Activated B cell treated with CpG ODN at 0.5 μM for 24 hours (primary cell): ENCODE results near the gene PTRHD1. TPM values are rescaled to one million over a fixed set of nuclear protein-coding genes. Genes with fewer than 3 reads are reported as not detected.

Experiments
- ATAC-seq: fragments of 200-7000 bp; cut with Tn5 transposase; one replicate; pipeline ENCODE4 v1.10.0; 2021; ENCODE audit warnings: low read depth, mild to moderate bottlenecking, moderate library complexity
- CTCF ChIA-PET: fragments of 350-600 bp; sonication (Branson Sonifier 250); formaldehyde crosslinking; loops from one replicate; lab custom pipeline; 2021; ENCODE audit warnings: antibody characterized with exemption; lab: Charles Lee
- POLR2A ChIA-PET: fragments of 350-600 bp; sonication (Branson Sonifier 250); formaldehyde crosslinking; loops from one replicate; lab custom pipeline; 2021; ENCODE audit warnings: antibody characterized with exemption; lab: Charles Lee
- DNase-seq: peaks from one replicate; pipeline ENCODE4 v3.0.0; 2022
- H3K27ac Mint-ChIP-seq: one replicate; pipeline ENCODE4 v1.8.0; 2020; ENCODE audit warnings: mixed read lengths
- H3K27me3 Mint-ChIP-seq: one replicate; pipeline ENCODE4 v1.8.0; 2021; ENCODE audit warnings: mixed read lengths
- H3K36me3 Mint-ChIP-seq: one replicate; pipeline ENCODE4 v1.8.0; 2021; ENCODE audit warnings: low read depth, mixed read lengths
- H3K4me1 Mint-ChIP-seq: one replicate; pipeline ENCODE4 v1.8.0; 2021; ENCODE audit warnings: mixed read lengths
- H3K4me3 Mint-ChIP-seq: one replicate; pipeline ENCODE4 v1.8.0; 2020; ENCODE audit warnings: mild to moderate bottlenecking, mixed read lengths
- H3K9me3 Mint-ChIP-seq: one replicate; pipeline ENCODE4 v1.8.0; 2020; ENCODE audit warnings: mixed read lengths
- intact Hi-C: fragments of 100-400 bp; cut with micrococcal nuclease; formaldehyde crosslinking; loops from one replicate; pipeline ENCODE4 v1.15.1; 2024
- total RNA-seq: library from RNA; stranded (reverse); gene quantifications from 2 replicates; pipeline ENCODE4 v1.2.3, GENCODE V29; 2022
- TF ChIP-seq, protein P1 (sequence below): fragments of 200-600 bp; IDR thresholded peaks from one replicate; pipeline ENCODE4 v1.8.0; 2022; ENCODE audit warnings: antibody characterized with exemption, mild to moderate bottlenecking

Gene PTRHD1
- total RNA-seq, 1 donor from 2014 or later, result 41.1 TPM

DNA sequence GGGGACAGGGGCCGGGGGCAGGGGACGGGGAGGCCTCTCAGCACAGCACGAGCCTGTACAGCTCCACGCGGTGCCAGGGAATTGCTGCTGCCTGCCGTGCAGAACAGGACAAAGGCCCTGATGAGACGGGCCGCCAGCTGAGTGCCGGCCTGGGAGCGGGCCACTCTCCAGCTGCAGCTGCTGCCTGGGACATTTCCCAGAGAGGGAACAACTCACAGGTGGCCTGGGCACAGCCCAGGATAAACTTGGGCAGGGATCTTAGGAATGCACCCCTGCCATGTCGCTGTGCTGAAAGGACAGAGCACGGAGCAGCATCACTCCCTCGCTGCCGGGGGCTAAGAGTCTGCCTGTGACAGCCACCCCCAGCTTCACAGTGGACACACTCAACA, 38.9 kb upstream of the PTRHD1 start:
- ChIA-PET CTCF (interaction anchor here (1.4 kb wide), 1 partner anchor 410 kb away, joined by 3 read pairs; no protein-coding TSS in a partner anchor), POLR2A (no interaction called here)
- no peak for DNase-seq
- no peaks in the 10 kb centered on the region for H3K4me1 Mint-ChIP-seq
- H3K36me3 Mint-ChIP-seq, result peaks cover 72% of the 10 kb centered on the region
- H3K9me3 Mint-ChIP-seq, result no peaks in the 10 kb centered on the region
- intact Hi-C loops, result no loop called here
- no peaks in the 10 kb centered on the region for H3K27me3 Mint-ChIP-seq
- TF ChIP-seq, protein P1, sequence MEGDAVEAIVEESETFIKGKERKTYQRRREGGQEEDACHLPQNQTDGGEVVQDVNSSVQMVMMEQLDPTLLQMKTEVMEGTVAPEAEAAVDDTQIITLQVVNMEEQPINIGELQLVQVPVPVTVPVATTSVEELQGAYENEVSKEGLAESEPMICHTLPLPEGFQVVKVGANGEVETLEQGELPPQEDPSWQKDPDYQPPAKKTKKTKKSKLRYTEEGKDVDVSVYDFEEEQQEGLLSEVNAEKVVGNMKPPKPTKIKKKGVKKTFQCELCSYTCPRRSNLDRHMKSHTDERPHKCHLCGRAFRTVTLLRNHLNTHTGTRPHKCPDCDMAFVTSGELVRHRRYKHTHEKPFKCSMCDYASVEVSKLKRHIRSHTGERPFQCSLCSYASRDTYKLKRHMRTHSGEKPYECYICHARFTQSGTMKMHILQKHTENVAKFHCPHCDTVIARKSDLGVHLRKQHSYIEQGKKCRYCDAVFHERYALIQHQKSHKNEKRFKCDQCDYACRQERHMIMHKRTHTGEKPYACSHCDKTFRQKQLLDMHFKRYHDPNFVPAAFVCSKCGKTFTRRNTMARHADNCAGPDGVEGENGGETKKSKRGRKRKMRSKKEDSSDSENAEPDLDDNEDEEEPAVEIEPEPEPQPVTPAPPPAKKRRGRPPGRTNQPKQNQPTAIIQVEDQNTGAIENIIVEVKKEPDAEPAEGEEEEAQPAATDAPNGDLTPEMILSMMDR, result no peak
- no peak overlapping the region for H3K27ac Mint-ChIP-seq
- H3K4me3 Mint-ChIP-seq, result no peak overlapping the region
- ATAC-seq, result no peak

DNA sequence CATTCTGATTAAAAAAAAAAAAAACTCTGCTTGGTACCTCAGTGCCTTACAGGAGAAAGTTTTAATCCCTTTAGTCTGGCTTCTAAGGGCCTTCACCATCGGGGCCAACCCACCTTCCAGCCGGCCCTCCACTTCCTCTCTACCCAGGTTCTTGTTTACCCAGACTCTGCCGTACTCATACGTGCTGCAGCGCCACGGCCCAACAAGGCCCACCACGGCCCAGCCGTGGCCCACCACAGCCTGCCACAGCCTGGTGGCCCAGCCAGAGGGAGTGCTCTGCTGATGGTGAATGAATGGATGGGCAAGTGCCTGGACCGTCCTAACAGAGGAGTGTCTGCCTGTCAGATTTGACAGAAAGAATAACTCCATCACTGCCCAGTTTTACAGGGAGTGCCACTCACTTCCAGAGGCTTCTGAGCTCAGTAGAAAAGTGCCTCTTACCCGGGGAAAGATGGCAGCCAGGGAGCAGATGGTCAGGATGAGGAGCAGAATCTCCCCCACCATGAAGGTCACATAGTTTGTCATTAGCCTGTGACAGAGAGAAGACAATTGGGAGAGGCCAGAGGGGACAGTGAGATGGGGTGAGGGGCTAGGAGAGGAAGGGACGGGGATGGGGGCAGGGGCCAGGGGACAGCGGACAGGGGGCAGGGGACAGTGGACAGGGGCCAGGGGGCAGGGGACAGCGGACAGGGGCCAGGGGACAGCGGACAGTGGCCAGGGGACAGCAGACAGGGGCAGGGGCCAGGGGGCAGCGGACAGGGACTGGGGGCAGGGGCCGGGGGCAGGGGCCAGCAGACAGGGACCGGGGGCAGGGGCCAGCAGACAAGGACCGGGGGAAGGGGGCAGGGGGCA, 38.3 kb upstream of the PTRHD1 start:
- DNase-seq (no peak), ATAC-seq (no peak)
- Mint-ChIP-seq H3K27ac (no peak overlapping the region), H3K4me3 (no peak overlapping the region), H3K27me3 (no peaks in the 10 kb centered on the region), H3K9me3 (no peaks in the 10 kb centered on the region), H3K36me3 (peaks cover 67% of the 10 kb centered on the region), H3K4me1 (no peaks in the 10 kb centered on the region)
- intact Hi-C loops, result no loop called here
- POLR2A ChIA-PET, result interaction anchor here (0.7 kb wide), 1 partner anchor 1957 kb away, joined by 3 read pairs; no protein-coding TSS in a partner anchor
- CTCF ChIA-PET, result interaction anchor here (8.5 kb wide), 1 partner anchor 423 kb away, joined by 132 read pairs; no protein-coding TSS in a partner anchor
- TF ChIP-seq, protein P1, result no peak

DNA sequence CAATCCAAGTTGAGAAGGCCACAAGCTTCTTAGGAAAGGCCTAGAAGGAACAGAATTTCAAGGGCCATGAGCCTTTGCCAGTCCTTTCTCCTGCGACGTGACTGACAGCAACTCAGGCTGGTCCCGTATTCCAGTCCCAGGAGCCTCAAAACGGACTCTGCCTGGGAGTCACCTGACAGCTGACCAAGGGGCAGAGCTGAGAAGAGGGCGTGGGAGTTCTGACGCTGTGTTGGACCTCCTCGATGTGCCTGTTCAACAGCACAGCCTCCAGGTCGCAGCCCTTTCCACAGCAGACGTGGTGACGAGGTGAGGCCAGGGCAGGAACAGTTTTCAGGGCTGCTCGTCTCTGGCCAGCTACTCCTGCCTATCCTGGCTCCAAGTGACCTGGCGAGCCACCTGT, 37.6 kb upstream of the PTRHD1 start:
- Mint-ChIP-seq H3K4me3 (no peak overlapping the region), H3K27me3 (no peaks in the 10 kb centered on the region), H3K27ac (no peak overlapping the region), H3K36me3 (peaks cover 64% of the 10 kb centered on the region), H3K4me1 (no peaks in the 10 kb centered on the region), H3K9me3 (no peaks in the 10 kb centered on the region)
- ChIA-PET POLR2A (interaction anchor here (0.7 kb wide), 1 partner anchor 1958 kb away, joined by 3 read pairs; no protein-coding TSS in a partner anchor), CTCF (interaction anchor here (8.5 kb wide), 1 partner anchor 422 kb away, joined by 132 read pairs; no protein-coding TSS in a partner anchor)
- TF ChIP-seq, protein P1, result no peak
- no peak for ATAC-seq
- DNase-seq, result no peak
- intact Hi-C loops, result no loop called here

DNA sequence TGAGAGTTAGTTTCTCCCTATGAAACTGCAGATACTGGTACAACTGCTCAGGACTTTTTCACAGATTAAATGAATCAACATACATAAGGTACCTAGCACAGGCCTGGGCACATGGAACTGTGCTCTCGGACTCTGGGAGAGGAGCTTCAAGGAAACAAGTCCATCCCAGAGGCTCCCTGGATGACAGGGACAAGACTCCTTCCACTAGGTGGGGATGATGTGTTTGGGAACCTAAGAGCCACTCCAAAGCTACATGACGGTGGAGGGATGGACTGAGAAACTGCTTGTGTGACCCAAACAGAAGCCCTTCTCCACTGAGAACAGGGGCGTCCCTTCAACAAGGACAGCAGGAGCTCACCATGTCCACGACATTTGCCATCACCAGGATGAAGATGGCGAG, 37.2 kb upstream of the PTRHD1 start:
- POLR2A ChIA-PET, result no interaction called here
- TF ChIP-seq, protein P1, result no peak
- CTCF ChIA-PET, result interaction anchor here (8.5 kb wide), 1 partner anchor 421 kb away, joined by 132 read pairs; no protein-coding TSS in a partner anchor
- no peak overlapping the region for H3K27ac Mint-ChIP-seq
- intact Hi-C loops, result no loop called here
- no peak for ATAC-seq
- H3K4me1 Mint-ChIP-seq, result no peaks in the 10 kb centered on the region
- peaks cover 63% of the 10 kb centered on the region for H3K36me3 Mint-ChIP-seq
- DNase-seq, result no peak
- H3K27me3 Mint-ChIP-seq, result no peaks in the 10 kb centered on the region
- H3K4me3 Mint-ChIP-seq, result no peak overlapping the region
- H3K9me3 Mint-ChIP-seq, result no peaks in the 10 kb centered on the region
